Measurements from ENCODE around the gene VAMP4.
A peak's percentile ranks its signal among the peaks of the same experiment; 100 is the strongest.

The VAMP4 gene

DNA sequence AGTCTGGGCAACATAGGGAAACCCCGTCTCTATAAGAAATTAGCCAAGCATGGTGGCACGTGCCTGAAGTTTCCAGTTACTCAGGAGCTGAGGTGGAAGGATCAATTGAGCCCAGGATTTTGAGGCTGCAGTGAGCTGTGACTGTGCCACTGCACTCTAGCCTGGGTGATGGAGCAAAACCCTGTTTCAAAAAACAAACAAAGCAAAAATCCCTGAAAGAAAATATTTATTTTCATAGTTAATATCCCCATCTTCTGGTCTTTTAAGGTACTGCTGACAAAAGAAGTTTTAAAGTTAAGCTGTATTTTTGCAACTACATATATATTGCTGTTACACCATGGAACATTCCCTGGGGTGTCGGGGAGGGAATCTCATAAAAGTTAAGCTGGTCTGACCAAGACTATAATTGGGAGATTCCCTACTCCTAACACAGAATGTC is 26.0 kb downstream of the VAMP4 start:
- no peak for TF ChIP-seq EZH2 (optimal IDR thresholded peaks at IDR 0.05; ENCODE audit: low read depth, low read length)
- no peak for TF ChIP-seq EZH2phosphoT487 (IDR thresholded peaks at IDR 0.05; ENCODE audit: low read length)
- TF ChIP-seq, protein P1, sequence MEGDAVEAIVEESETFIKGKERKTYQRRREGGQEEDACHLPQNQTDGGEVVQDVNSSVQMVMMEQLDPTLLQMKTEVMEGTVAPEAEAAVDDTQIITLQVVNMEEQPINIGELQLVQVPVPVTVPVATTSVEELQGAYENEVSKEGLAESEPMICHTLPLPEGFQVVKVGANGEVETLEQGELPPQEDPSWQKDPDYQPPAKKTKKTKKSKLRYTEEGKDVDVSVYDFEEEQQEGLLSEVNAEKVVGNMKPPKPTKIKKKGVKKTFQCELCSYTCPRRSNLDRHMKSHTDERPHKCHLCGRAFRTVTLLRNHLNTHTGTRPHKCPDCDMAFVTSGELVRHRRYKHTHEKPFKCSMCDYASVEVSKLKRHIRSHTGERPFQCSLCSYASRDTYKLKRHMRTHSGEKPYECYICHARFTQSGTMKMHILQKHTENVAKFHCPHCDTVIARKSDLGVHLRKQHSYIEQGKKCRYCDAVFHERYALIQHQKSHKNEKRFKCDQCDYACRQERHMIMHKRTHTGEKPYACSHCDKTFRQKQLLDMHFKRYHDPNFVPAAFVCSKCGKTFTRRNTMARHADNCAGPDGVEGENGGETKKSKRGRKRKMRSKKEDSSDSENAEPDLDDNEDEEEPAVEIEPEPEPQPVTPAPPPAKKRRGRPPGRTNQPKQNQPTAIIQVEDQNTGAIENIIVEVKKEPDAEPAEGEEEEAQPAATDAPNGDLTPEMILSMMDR (IDR thresholded peaks at IDR 0.05; ENCODE audit: low read length): peak; percentile 42
- Histone ChIP-seq H3K79me2 (ENCODE audit: low read length) (peaks cover 3% of the 10 kb centered on the region; the same call in 1 of the 2 replicates), H3K27ac (ENCODE audit: low read length) (no peak overlapping the region), H4K20me1 (ENCODE audit: insufficient read depth, low read length) (no peaks in the 10 kb centered on the region), H3K4me1 (ENCODE audit: low read length) (no peaks in the 10 kb centered on the region), H3K27me3 (replicated peaks; ENCODE audit: insufficient read depth, low read length) (no peaks in the 10 kb centered on the region), H3K4me3 (ENCODE audit: low read length) (no peak overlapping the region), H3K9me3 (replicated peaks; ENCODE audit: insufficient read depth, low read length) (no peaks in the 10 kb centered on the region), H3K4me2 (ENCODE audit: low read depth, low read length) (no peak overlapping the region), H3K9ac (ENCODE audit: low read length) (no peak overlapping the region), H2AFZ (ENCODE audit: low read length) (no peak overlapping the region), H3K9me2 (replicated peaks; ENCODE audit: insufficient read depth, low read length) (no peaks in the 10 kb centered on the region), H3K36me3 (replicated peaks; ENCODE audit: insufficient read depth, low read length) (no peaks in the 10 kb centered on the region), H3F3A (ENCODE audit: insufficient read depth, low read length) (no peaks in the 10 kb centered on the region)
- DNase-seq: peak; percentile 22

DNA sequence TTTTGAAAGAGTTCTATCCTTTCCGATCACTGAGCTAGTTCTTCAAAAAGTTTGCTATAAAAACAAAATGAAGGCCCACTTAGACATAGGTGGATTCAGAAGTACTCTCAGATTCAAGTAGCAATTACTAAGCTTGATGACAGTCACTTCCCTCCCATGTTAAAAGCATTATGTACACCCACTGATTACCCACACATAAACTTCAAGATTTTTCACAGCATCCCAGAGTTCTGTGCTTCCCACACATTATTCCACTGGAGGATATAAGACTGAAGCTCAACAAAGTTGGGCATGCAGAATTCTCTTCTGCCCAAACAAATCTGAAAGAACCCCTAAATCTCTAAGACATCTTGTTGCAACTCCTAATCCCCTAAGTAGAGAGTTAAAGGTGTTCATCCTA is 29.5 kb downstream of the VAMP4 start:
- Histone ChIP-seq H3F3A (ENCODE audit: insufficient read depth, low read length) (no peaks in the 10 kb centered on the region), H3K4me1 (ENCODE audit: low read length) (no peaks in the 10 kb centered on the region), H3K27ac (ENCODE audit: low read length) (no peak overlapping the region), H3K9me3 (replicated peaks; ENCODE audit: insufficient read depth, low read length) (no peaks in the 10 kb centered on the region), H3K4me2 (ENCODE audit: low read depth, low read length) (no peak overlapping the region), H3K79me2 (ENCODE audit: low read length) (no peaks in the 10 kb centered on the region), H3K4me3 (ENCODE audit: low read length) (no peak overlapping the region), H3K9me2 (replicated peaks; ENCODE audit: insufficient read depth, low read length) (no peaks in the 10 kb centered on the region), H4K20me1 (ENCODE audit: insufficient read depth, low read length) (no peaks in the 10 kb centered on the region), H3K27me3 (replicated peaks; ENCODE audit: insufficient read depth, low read length) (no peaks in the 10 kb centered on the region), H3K36me3 (replicated peaks; ENCODE audit: insufficient read depth, low read length) (no peaks in the 10 kb centered on the region), H3K9ac (ENCODE audit: low read length) (no peak overlapping the region), H2AFZ (ENCODE audit: low read length) (no peak overlapping the region)
- TF ChIP-seq EZH2phosphoT487 (IDR thresholded peaks at IDR 0.05; ENCODE audit: low read length) (no peak), EZH2 (optimal IDR thresholded peaks at IDR 0.05; ENCODE audit: low read depth, low read length) (no peak)
- TF ChIP-seq, protein P1 (IDR thresholded peaks at IDR 0.05; ENCODE audit: low read length): no peak
- DNase-seq: no peak

DNA sequence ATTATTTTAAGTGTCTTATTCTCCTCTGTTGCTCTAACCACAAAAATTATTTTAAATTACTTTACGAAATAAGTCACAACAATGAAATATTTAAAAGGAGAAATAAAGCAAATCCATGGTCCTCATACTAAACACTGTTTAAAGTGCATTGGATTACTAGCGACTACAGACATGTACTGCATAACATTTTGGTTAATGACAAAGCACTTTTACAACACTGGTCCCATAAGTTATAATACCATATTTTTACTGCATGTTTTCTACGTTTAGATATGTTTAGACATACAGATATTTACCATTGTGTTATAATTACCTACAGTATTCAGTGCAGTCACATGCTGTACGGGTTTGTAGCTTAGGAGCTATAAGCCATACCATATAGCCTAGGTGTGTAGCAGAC is 30.2 kb downstream of the VAMP4 start:
- Histone ChIP-seq H3K9me3 (replicated peaks; ENCODE audit: insufficient read depth, low read length) (no peaks in the 10 kb centered on the region), H3K79me2 (ENCODE audit: low read length) (no peaks in the 10 kb centered on the region), H3K27me3 (replicated peaks; ENCODE audit: insufficient read depth, low read length) (no peaks in the 10 kb centered on the region), H4K20me1 (ENCODE audit: insufficient read depth, low read length) (no peaks in the 10 kb centered on the region), H3K36me3 (replicated peaks; ENCODE audit: insufficient read depth, low read length) (no peaks in the 10 kb centered on the region), H2AFZ (ENCODE audit: low read length) (no peak overlapping the region), H3F3A (ENCODE audit: insufficient read depth, low read length) (no peaks in the 10 kb centered on the region), H3K4me2 (ENCODE audit: low read depth, low read length) (no peak overlapping the region), H3K4me1 (ENCODE audit: low read length) (no peaks in the 10 kb centered on the region), H3K9me2 (replicated peaks; ENCODE audit: insufficient read depth, low read length) (no peaks in the 10 kb centered on the region), H3K9ac (ENCODE audit: low read length) (no peak overlapping the region), H3K27ac (ENCODE audit: low read length) (no peak overlapping the region), H3K4me3 (ENCODE audit: low read length) (no peak overlapping the region)
- DNase-seq: no peak
- TF ChIP-seq, protein P1 (IDR thresholded peaks at IDR 0.05; ENCODE audit: low read length): no peak
- no peak for TF ChIP-seq EZH2phosphoT487 (IDR thresholded peaks at IDR 0.05; ENCODE audit: low read length)
- no peak for TF ChIP-seq EZH2 (optimal IDR thresholded peaks at IDR 0.05; ENCODE audit: low read depth, low read length)

All from MM.1S (cell line).